ENCODE data around the gene ARVCF. TPM values are rescaled to one million over a fixed set of nuclear protein-coding genes. Genes with fewer than 3 reads are reported as not detected.

The ARVCF gene
- polyA plus RNA-seq, 1 donor from 2014 or later = 112 TPM

DNA sequence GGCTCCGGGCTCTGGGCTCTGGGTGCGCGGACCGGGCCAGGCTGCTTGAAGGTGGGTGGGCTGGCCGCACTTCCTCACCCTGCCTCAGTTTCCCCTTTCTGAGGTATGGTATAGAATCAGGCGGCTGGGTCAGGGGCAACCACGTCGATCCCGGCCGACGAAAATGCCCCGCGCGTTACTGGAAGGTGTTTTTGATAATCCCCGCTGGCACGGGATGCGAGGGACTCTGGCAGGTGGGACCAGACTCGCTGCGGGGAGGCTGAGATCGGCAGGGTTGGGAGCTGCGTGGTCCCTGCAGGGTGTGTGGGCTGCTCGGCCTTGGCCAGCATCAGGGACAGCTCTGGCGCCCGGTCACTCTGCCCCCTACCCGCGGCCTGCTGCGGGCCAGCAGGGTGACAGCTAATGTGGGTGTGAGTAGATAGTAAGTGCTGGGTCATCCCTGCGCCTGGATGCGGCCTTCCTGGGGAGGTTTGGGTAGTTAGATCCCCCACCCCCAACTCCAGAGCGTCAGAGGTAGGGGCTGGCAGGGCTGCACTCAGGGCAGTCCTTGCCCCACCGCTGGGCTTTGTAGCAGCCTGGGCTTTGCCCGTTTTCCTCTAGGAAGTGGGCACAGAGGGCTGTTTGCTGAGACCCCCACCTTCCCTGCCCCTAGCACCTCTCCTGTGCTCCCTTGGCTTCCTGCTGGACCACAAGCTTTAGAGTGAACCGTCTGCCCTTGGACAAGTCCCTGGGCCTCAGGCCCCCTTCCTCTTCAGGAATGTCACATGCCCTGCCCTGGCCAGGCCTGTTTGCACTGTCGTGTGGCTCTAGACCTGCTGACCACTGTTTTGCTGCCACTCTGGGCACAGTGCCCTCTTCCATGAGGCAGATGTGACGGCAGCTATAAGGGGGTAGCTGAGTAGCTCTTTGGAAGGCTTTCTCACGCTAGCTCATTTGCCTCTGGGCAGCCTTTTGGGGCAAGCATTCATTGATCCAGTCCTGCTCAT, 4.9 kb upstream of the ARVCF start:
- Histone ChIP-seq H2AFZ (ENCODE audit: low read depth, low read length) (peak overlapping the region; percentile 3), H3K4me2 (ENCODE audit: low read length) (peak overlapping the region; percentile 86), H3K27me3 (ENCODE audit: insufficient read depth, low read depth, low read length) (peaks cover 19% of the 10 kb centered on the region), H3K36me3 (ENCODE audit: insufficient read depth, low read length) (no peaks in the 10 kb centered on the region), H3K9me3 (ENCODE audit: low read length) (no peaks in the 10 kb centered on the region), H3F3A (ENCODE audit: insufficient read depth, low read length, poor library complexity, severe bottlenecking) (no peaks in the 10 kb centered on the region), H3K4me3 (ENCODE audit: low read length) (peak overlapping the region; percentile 83), H3K9me2 (ENCODE audit: insufficient read depth, low read length) (no peaks in the 10 kb centered on the region), H3K79me2 (replicated peaks; ENCODE audit: insufficient read depth, low read length) (no peaks in the 10 kb centered on the region), H3K27ac (ENCODE audit: low read length) (no peak overlapping the region), H3K9ac (ENCODE audit: low read length) (peak overlapping the region; percentile 71), H4K20me1 (ENCODE audit: insufficient read depth) (no peaks in the 10 kb centered on the region)
- TF ChIP-seq RAD21 (conservative IDR thresholded peaks at IDR 0.05) = peak; percentile 3
- no peak for TF ChIP-seq TAF1 (IDR thresholded peaks at IDR 0.05; ENCODE audit: low read depth)

DNA sequence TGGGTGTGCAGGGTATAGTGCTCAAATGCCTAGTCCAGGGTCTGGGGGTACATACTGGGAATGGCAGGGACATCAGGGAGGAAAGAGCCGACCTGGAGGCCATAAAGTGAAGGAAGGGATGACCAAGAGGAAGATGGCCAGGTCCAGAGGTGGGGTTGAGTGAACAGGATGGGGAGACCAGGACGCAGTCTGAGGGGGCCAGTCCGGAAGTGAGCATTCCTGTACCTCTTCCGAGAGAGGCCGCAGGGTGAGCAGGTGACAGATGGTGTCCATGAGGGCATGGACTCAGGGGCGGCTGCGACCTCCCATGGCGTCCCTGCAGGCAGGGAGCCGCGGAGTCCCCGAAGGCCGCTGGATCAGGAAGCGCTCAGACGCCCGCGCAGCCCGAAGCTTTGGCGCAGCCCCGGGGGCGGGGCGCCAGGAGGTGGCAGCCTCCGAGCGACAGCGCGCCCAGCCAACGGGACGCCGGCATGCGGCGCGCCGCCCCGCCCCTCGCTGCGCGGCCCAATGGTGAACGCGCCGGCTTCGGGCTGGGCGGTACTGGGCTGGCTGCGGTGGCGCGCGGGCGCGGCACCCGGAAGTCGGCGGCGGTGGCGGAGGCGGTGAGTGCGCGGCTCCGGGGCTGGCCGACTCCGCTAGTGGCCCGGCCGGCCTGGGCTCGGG, 4.0 kb upstream of the ARVCF start, which contains the start of gene TANGO2:
TANGO2 (plus strand) TSS at position 578 of the 663 bp plus-strand sequence. CDS start 15,689 bp downstream, outside the sequence.
- Histone ChIP-seq H3F3A (ENCODE audit: insufficient read depth, low read length, poor library complexity, severe bottlenecking) (no peaks in the 10 kb centered on the region), H3K79me2 (replicated peaks; ENCODE audit: insufficient read depth, low read length) (no peaks in the 10 kb centered on the region), H4K20me1 (ENCODE audit: insufficient read depth) (no peaks in the 10 kb centered on the region), H3K9me3 (ENCODE audit: low read length) (no peaks in the 10 kb centered on the region), H3K9me2 (ENCODE audit: insufficient read depth, low read length) (no peaks in the 10 kb centered on the region), H3K4me3 (ENCODE audit: low read length) (peak within 1 kb of the TSS; percentile 83), H3K27ac (ENCODE audit: low read length) (peak within 1 kb of the TSS; percentile 2), H3K36me3 (ENCODE audit: insufficient read depth, low read length) (no peaks in the 10 kb centered on the region), H2AFZ (ENCODE audit: low read depth, low read length) (peak within 1 kb of the TSS; percentile 24), H3K9ac (ENCODE audit: low read length) (peak within 1 kb of the TSS; percentile 71), H3K4me2 (ENCODE audit: low read length) (peak within 1 kb of the TSS; percentile 86), H3K27me3 (ENCODE audit: insufficient read depth, low read depth, low read length) (peaks cover 21% of the 10 kb centered on the region)
- TF ChIP-seq RAD21 (conservative IDR thresholded peaks at IDR 0.05) (peak; percentile 23), EP300 (conservative IDR thresholded peaks at IDR 0.05; ENCODE audit: poor library complexity, severe bottlenecking) (no peak), EZH2 (IDR thresholded peaks at IDR 0.05; ENCODE audit: borderline replicate concordance, insufficient read depth, low read length, poor library complexity, severe bottlenecking) (no peak), TAF1 (IDR thresholded peaks at IDR 0.05; ENCODE audit: low read depth) (no peak), POLR2AphosphoS5 (IDR thresholded peaks at IDR 0.05) (peak; percentile 77), MXI1 (conservative IDR thresholded peaks at IDR 0.05; ENCODE audit: poor library complexity, severe bottlenecking) (peak; percentile 65), SMC3 (conservative IDR thresholded peaks at IDR 0.05; ENCODE audit: poor library complexity) (no peak)
- TF ChIP-seq, protein P1, sequence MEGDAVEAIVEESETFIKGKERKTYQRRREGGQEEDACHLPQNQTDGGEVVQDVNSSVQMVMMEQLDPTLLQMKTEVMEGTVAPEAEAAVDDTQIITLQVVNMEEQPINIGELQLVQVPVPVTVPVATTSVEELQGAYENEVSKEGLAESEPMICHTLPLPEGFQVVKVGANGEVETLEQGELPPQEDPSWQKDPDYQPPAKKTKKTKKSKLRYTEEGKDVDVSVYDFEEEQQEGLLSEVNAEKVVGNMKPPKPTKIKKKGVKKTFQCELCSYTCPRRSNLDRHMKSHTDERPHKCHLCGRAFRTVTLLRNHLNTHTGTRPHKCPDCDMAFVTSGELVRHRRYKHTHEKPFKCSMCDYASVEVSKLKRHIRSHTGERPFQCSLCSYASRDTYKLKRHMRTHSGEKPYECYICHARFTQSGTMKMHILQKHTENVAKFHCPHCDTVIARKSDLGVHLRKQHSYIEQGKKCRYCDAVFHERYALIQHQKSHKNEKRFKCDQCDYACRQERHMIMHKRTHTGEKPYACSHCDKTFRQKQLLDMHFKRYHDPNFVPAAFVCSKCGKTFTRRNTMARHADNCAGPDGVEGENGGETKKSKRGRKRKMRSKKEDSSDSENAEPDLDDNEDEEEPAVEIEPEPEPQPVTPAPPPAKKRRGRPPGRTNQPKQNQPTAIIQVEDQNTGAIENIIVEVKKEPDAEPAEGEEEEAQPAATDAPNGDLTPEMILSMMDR (IDR thresholded peaks at IDR 0.05; ENCODE audit: poor library complexity, severe bottlenecking) = no peak
- TF ChIP-seq, protein P2, sequence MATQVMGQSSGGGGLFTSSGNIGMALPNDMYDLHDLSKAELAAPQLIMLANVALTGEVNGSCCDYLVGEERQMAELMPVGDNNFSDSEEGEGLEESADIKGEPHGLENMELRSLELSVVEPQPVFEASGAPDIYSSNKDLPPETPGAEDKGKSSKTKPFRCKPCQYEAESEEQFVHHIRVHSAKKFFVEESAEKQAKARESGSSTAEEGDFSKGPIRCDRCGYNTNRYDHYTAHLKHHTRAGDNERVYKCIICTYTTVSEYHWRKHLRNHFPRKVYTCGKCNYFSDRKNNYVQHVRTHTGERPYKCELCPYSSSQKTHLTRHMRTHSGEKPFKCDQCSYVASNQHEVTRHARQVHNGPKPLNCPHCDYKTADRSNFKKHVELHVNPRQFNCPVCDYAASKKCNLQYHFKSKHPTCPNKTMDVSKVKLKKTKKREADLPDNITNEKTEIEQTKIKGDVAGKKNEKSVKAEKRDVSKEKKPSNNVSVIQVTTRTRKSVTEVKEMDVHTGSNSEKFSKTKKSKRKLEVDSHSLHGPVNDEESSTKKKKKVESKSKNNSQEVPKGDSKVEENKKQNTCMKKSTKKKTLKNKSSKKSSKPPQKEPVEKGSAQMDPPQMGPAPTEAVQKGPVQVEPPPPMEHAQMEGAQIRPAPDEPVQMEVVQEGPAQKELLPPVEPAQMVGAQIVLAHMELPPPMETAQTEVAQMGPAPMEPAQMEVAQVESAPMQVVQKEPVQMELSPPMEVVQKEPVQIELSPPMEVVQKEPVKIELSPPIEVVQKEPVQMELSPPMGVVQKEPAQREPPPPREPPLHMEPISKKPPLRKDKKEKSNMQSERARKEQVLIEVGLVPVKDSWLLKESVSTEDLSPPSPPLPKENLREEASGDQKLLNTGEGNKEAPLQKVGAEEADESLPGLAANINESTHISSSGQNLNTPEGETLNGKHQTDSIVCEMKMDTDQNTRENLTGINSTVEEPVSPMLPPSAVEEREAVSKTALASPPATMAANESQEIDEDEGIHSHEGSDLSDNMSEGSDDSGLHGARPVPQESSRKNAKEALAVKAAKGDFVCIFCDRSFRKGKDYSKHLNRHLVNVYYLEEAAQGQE (IDR thresholded peaks at IDR 0.05; ENCODE audit: borderline replicate concordance) = peak; percentile 20

Measured in neural cell (in vitro differentiated cells).